Daoy (cell line): ENCODE results near the gene RMC1. TPM values are rescaled to one million over a fixed set of nuclear protein-coding genes. Genes with fewer than 3 reads are reported as not detected.

Experiments used
- total RNA-seq: library from RNA; depleted of rRNA; stranded (reverse); fragments of >200 nt; shearing (Covaris generic); gene quantifications from 2 replicates; pipeline ENCODE4 v1.2.3, GENCODE V29; 2014; rRNA removed

Gene RMC1
- total RNA-seq, 1 experiment from 2014 or later, result 32.7 TPM

Other genes with a start within 250 kb of the RMC1 start
- 46.6 and 48.7 TPM in 2 replicates for gene RIOK3, start 50.2 kb upstream of the RMC1 start, total RNA-seq
- gene NPC1, start 83.0 kb downstream of the RMC1 start, total RNA-seq, result 9.6 and 15.1 TPM in 2 replicates
- gene ANKRD29, start 159.4 kb downstream of the RMC1 start, total RNA-seq, result 1.6 and 3.9 TPM in 2 replicates
- gene LAMA3, start 185.9 kb downstream of the RMC1 start, total RNA-seq, result 1.4 and 5.9 TPM in 2 replicates